Measurements from ENCODE around the gene KRTAP6-1. TPM values are rescaled to one million over a fixed set of nuclear protein-coding genes. Genes with fewer than 3 reads are reported as not detected.

KRTAP6-1 gene
- total RNA-seq, 6 experiments from 2014 or later: not detected

GRCh38 chr21:30634906-30635305, 21.2 kb upstream of the KRTAP6-1 start, which contains the start of gene KRTAP20-2:
TSS of gene KRTAP20-2 (plus strand) at chr21:30635206. CDS start at chr21:30635264, 58 bp downstream.
- DNase-seq (no peak), ATAC-seq (no peak)
- Histone ChIP-seq H3K4me1 (no peaks in the 10 kb centered on the region), H3K27me3 (no peaks in the 10 kb centered on the region), H3K27ac (no peak within 1 kb of the TSS), H3K36me3 (no peaks in the 10 kb centered on the region), H3K9me3 (no peaks in the 10 kb centered on the region), H3K4me3 (no peak within 1 kb of the TSS)
- TF ChIP-seq CTCF (IDR thresholded peaks at IDR 0.05) (no peak), POLR2A (IDR thresholded peaks at IDR 0.05) (no peak)
- WGBS (ENCODE audit: insufficient coverage, low coverage, low lambda C conversion rate, missing lambda C conversion rate): no CpG with 5 or more reads among the region's 1 CpG
- intact Hi-C loops (cut with DNase I): no loop called here

- intact Hi-C loops (cut with DNase I): no loop called here
- WGBS (ENCODE audit: insufficient coverage, low coverage, low lambda C conversion rate, missing lambda C conversion rate): 40% methylated on average over 1 of the region's 1 CpG
- Histone ChIP-seq H3K9me3 (no peaks in the 10 kb centered on the region), H3K4me1 (no peaks in the 10 kb centered on the region), H3K27ac (no peak overlapping the region), H3K4me3 (no peak overlapping the region), H3K36me3 (no peaks in the 10 kb centered on the region), H3K27me3 (no peaks in the 10 kb centered on the region)
- TF ChIP-seq POLR2A (IDR thresholded peaks at IDR 0.05): no peak
- TF ChIP-seq CTCF (IDR thresholded peaks at IDR 0.05): no peak
- ATAC-seq: no peak
- no peak for DNase-seq
Observed at GRCh38 chr21:30629200-30629599, 15.5 kb upstream of the KRTAP6-1 start.

- no peaks in the 10 kb centered on the region for H3K9me3 ChIP-seq
Observed at GRCh38 chr21:30628109-30628508, 14.4 kb upstream of the KRTAP6-1 start.

GRCh38 chr21:30625449-30626165, 11.9 kb upstream of the KRTAP6-1 start:
- Histone ChIP-seq H3K27ac (no peak overlapping the region), H3K36me3 (no peaks in the 10 kb centered on the region), H3K4me1 (no peaks in the 10 kb centered on the region), H3K4me3 (no peak overlapping the region), H3K9me3 (no peaks in the 10 kb centered on the region), H3K27me3 (no peaks in the 10 kb centered on the region)
- DNase-seq: no peak
- ATAC-seq: no peak
- no peak for TF ChIP-seq POLR2A (IDR thresholded peaks at IDR 0.05)
- TF ChIP-seq CTCF (IDR thresholded peaks at IDR 0.05): no peak
- 45% methylated on average over 4 of the region's 4 CpGs for WGBS (ENCODE audit: insufficient coverage, low coverage, low lambda C conversion rate, missing lambda C conversion rate)
- intact Hi-C loops (cut with DNase I): no loop called here

More at GRCh38 chr21:30628109-30628508, 14.4 kb upstream of the KRTAP6-1 start:
- DNase-seq (no peak), ATAC-seq (no peak)
- Histone ChIP-seq H3K4me1 (no peaks in the 10 kb centered on the region), H3K4me3 (no peak overlapping the region), H3K36me3 (no peaks in the 10 kb centered on the region), H3K27me3 (no peaks in the 10 kb centered on the region), H3K27ac (no peak overlapping the region)
- TF ChIP-seq CTCF (IDR thresholded peaks at IDR 0.05) (no peak), POLR2A (IDR thresholded peaks at IDR 0.05) (no peak)
- intact Hi-C loops (cut with DNase I): no loop called here
- WGBS (ENCODE audit: insufficient coverage, low coverage, low lambda C conversion rate, missing lambda C conversion rate): 62% methylated on average over 4 of the region's 4 CpGs

Measured in right lobe of liver (tissue), 6 donors.